ENCODE measurements around the gene ZBED4.

DNA sequence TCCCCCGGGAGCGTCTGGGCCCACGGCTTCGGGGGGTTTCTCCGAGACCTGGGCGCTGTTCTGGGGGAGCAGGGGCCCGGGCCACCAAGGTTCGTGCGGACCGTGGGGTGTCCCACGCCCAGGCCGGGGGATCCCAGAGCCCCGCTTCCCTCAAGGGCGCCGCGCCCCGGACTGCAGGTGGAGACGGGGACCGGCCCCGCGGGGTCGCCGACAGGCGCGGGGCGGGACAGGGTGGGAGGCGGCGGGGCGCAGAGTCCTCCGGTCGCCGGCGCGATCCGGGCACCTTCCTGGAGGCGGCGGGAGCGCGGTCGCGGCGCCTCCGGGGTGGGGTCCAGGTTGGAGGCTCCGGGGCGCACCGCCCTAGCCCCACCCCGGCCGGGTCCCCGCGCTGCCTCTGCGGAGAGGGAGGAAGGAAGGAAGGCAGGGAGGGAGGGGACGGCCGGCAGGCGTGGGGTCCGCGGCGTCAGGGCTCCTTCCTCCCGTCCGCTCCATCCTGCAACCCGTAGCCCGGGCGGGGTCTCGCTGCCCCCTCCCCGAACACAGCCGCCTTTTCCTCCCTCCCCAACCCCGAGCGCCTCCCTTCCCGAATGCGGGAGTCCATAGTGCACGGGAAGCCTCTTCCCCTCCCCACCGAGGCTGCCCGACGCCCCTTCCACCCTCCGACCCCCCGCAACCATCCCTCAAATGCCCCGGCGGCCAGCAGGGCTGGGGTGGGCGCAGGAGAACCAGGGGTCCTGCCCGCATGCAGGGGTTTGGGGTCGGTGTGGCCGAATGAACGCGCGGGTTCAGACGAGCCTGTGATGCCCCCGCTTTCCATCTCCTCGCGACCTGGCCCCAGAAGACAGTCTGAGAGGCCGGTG is 4.3 kb upstream of the ZBED4 start:
- TF ChIP-seq POLR2AphosphoS5 (IDR thresholded peaks at IDR 0.05), result no peak
- TF ChIP-seq, protein P1, sequence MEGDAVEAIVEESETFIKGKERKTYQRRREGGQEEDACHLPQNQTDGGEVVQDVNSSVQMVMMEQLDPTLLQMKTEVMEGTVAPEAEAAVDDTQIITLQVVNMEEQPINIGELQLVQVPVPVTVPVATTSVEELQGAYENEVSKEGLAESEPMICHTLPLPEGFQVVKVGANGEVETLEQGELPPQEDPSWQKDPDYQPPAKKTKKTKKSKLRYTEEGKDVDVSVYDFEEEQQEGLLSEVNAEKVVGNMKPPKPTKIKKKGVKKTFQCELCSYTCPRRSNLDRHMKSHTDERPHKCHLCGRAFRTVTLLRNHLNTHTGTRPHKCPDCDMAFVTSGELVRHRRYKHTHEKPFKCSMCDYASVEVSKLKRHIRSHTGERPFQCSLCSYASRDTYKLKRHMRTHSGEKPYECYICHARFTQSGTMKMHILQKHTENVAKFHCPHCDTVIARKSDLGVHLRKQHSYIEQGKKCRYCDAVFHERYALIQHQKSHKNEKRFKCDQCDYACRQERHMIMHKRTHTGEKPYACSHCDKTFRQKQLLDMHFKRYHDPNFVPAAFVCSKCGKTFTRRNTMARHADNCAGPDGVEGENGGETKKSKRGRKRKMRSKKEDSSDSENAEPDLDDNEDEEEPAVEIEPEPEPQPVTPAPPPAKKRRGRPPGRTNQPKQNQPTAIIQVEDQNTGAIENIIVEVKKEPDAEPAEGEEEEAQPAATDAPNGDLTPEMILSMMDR (IDR thresholded peaks at IDR 0.05 in 8 of 11, conservative IDR thresholded peaks at IDR 0.05 in 3 of 11), result no peak

All from spleen (tissue), 7 donors.